Stimulated activated CD4-positive, alpha-beta T cell treated with anti-CD3 and anti-CD28 coated beads, Interleukin-4, amount 100 ng/mL, for 1 hour (primary cell): Measurements from ENCODE around the gene LCNL1.

ENCODE experiments used
- DNase-seq: peaks from one replicate; pipeline ENCODE4 v3.0.0-alpha.2; 2020

LCNL1 gene

DNA sequence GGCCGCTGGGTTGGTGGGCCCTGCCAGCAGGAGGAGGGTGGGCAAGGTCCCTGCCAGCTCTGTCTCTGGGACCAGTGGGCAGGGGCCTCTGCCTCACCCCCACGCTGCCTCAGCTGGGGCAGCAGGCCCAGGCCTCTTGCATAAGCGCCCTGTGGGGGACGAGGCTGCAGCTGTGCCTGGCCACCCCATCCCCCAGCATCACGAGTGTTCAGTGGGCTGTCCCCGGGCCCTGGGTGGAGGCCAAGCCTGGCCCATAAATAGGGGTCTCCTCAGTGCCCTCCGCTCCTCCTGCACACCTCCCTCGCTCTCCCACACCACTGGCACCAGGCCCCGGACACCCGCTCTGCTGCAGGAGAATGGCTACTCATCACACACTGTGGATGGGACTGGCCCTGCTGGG is 5.6 kb upstream of the LCNL1 start, which contains the start of gene PTGDS:
TSS of gene PTGDS (plus strand) at position 282 of the 400 bp plus-strand sequence. CDS start at position 357, 75 bp downstream.
- no peak for DNase-seq

DNA sequence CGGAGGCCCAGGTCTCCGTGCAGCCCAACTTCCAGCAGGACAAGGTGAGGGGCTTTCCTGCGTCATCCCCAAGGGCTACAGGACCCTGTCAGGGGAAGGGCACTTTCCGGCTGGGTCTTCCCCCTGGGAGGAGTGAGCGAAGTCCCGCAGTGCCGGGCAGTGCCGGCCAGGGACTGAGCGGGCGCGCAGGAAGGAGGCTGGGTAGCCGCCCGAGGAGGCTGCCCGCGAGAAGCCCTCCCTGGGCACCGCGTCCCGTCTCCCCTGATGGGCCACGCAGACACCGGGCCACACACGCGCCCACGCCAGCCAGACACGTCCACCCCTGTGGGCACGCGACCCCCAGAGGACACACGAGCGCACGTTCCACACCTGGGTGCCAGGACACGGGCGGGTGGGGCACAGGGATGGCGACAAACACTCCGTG is 5.1 kb upstream of the LCNL1 start:
- no peak for DNase-seq

GRCh38 chr9:136978073-136978864 is 4.5 kb upstream of the LCNL1 start:
- peak; percentile 67 for DNase-seq

DNA sequence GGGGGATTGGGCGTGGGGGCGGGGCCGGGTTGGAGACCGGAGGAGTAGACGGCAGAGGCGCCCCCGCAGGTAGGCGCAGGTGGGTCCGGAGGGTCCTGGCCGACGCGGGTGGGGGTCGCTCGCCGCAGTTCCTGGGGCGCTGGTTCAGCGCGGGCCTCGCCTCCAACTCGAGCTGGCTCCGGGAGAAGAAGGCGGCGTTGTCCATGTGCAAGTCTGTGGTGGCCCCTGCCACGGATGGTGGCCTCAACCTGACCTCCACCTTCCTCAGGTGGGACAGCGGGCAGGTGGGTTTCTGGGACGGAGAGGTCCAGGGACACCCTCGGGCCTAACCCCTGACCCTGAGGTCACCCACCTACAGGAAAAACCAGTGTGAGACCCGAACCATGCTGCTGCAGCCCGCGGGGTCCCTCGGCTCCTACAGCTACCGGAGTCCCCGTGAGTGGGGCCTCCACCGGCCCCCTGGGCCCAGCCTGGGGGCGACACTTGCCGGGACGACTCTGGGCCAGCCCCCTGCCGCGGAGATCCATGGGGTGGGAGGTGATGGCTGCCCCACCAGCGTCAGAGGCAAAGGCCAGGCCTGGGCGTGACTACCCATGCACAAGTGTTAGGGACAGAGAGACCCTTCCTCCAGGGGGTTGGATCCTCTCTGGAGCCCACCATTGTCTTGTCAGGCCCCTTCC is 3.8 kb upstream of the LCNL1 start:
- DNase-seq, result no peak

- DNase-seq, result no peak
Observed at GRCh38 chr9:136979769-136980587, 2.8 kb upstream of the LCNL1 start.

GRCh38 chr9:136980669-136981478 is 1.9 kb upstream of the LCNL1 start:
- DNase-seq, result no peak

- DNase-seq, result no peak
Observed at GRCh38 chr9:136981588-136982231, 1.1 kb upstream of the LCNL1 start.

- no peak for DNase-seq
Observed at GRCh38 chr9:136983167-136983566, 374 bp downstream of the LCNL1 start.

DNA sequence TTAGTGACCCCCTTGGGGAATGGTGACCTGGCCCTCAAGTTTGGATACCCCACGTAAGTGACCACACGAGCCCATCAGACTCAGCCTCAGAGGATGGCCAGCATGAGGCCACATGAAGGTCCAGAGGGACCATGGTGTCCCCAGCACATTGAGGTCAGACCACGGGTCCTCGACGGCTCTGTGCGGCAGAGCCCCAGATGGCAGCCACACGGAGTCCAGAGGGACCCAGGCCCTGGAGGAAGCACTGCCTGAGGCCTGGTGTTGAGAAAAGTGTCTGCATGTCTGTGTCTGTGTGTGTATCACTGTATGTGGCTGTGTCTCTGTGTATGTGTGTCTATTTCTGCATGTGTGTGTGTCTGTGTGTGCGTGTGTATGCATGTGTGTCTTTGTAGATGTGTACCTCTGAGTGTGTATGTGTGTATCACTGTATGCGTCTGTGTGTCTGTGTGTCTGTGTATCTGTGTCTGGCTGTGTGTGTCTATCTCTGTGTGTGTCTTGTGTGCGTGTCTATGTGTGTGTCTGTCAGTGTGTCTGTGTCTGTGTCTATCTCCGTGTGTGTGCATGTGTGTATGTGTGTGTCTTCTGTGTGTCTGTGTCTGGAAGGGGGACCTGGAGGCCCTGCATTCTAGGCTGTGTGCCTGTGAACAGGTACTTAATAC is 992 bp downstream of the LCNL1 start:
- DNase-seq, result no peak

DNA sequence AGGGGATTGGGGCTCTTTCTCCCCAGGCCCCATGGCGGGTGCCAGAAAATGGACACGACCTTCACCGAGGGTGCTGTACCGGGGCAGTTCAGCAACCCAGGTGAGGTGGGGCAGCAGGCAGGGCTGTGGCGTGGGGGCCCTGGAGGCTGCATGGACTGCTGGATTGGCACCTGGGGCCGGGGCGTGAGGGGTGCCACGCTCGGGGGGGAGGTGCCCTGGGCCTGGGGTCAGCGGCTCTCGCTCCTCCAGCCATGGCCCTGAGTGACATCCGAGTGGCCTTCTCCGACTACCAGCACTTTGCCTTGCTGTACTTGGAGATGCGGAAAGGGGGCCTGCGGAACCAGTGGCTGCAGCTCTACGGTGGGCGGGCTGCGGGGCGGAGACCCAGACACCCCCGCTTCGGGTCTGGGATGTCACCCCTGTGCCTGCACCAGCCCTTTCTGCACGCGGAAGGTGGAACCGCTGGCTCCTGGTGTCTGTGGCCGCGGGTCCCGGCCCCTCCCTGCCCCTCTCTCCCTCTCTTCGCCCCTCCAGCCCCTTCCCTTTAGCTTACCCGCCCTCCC is 1.8 kb downstream of the LCNL1 start:
- DNase-seq, result no peak

- DNase-seq, result no peak
Observed at GRCh38 chr9:136985027-136985602, 2.3 kb downstream of the LCNL1 start.

DNA sequence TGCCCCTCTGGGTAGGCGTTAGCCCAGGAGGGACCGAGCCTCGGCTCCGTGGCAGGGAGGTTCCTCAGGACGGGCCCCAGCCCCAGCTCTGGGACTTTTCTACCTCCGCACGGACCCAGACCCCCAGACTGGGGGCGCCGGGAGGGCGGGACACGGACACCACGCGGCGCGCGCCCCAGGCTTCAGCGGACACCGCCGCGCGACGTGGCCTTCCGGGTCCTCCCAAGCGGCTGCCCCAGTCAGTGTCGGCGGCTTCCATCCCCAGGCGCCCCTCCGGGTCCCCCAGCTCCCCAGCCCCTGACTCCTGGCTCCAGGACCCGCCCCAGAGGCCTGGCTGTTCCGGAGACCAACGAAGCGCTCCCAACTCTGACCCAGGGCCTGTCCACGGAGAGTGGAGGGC is 3.1 kb downstream of the LCNL1 start:
- no peak for DNase-seq

- no peak for DNase-seq
Observed at GRCh38 chr9:136988872-136989271, 6.1 kb downstream of the LCNL1 start.

DNA sequence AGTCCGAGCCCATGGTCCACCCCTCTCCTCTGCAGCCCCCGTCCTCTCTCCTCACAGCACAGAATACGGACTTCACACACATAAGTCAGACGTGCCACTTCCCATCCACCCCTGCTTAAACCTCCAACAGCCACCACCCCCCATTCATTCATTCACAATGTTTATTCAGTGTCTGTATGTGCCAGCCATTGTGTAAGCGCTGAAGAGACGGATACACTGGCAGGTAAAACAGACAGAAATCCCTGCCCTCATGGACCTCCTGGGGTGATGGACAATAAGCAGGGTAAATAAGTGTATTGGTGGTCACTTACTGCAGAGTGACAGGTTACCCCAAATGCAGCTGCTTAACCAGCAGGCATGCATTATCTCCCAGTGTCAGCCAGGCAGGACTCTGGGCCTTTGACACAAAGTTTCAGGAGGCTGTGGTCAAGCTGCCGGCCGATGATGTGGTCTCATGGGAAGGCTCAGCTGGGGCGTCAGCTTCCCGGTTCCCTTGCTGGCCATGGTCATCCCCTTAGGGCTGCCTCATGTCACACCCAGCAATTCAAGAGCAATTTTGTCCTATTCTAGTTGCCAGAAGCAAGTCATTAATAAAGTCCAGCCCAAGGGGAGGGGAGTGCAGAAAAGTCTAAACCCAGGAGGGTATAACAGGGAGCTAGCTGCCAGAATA is 7.6 kb downstream of the LCNL1 start:
- DNase-seq, result no peak

- peak; percentile 96 for DNase-seq
Observed at GRCh38 chr9:136991993-136992818, 9.4 kb downstream of the LCNL1 start, which contains the start of gene PAXX. TSS of gene PAXX (plus strand) at chr9:136992422. CDS start at chr9:136992444, 22 bp downstream.

DNA sequence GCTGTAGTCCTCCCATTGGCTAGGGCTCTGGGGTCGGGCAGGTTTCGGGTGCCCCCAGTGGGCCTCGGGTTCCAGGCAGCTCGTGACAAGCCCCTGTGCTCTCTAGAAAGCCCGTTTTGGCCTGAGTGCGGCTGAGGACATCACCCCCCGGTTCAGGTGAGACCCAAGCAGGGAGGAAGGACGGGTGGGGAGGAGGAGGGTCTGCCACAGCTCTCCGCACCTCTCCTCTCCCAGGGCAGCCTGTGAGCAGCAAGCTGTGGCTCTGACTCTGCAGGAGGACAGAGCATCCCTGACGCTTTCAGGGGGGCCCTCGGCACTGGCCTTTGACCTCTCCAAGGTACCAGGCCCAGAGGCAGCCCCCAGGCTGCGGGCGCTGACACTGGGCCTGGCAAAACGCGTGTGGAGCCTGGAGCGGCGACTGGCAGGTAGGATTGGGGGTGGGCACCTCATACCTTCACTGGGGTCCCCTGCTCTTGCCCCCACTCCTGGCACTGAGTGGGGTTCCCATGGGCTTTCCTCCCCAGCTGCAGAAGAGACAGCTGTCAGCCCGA is 10.1 kb downstream of the LCNL1 start:
- no peak for DNase-seq

- DNase-seq, result no peak
Observed at GRCh38 chr9:136994180-136994887, 11.5 kb downstream of the LCNL1 start.

- DNase-seq, result no peak
Observed at GRCh38 chr9:136994888-136995230, 12.1 kb downstream of the LCNL1 start.
